Small intestine (tissue), 7 donors: Measurements from ENCODE around the gene ATP1A1. TPM values are rescaled to one million over a fixed set of nuclear protein-coding genes. Genes with fewer than 3 reads are reported as not detected.

Source experiments
- DNase-seq, 2 donors: peaks; one replicate each; pipeline versions ENCODE4 v3.0.0 to v3.0.0-alpha.2; 2013
- FAIRE-seq: peaks from 2 replicates; lab custom pipeline; 2012; peaks lifted over from hg19 to GRCh38; lab: Jason Lieb, UNC
- H3K27ac ChIP-seq, 3 donors: one replicate each; pipeline ENCODE4 v1.5.1; 2013; ENCODE audit warnings: low read length in 2 of 3, mild to moderate bottlenecking in 2 of 3, control low read depth in 1 of 3, inconsistent platforms in 1 of 3, low read depth in 1 of 3, moderate library complexity in 1 of 3
- H3K27me3 ChIP-seq, 3 donors: one replicate each; pipeline ENCODE4 v1.6.1; 2013; ENCODE audit warnings: low read length in 3 of 3, inconsistent platforms in 1 of 3; ENCODE audit not compliant: control insufficient read depth in 3 of 3, insufficient read depth in 3 of 3
- H3K36me3 ChIP-seq, 3 donors: one replicate each; pipeline ENCODE4 v1.6.1; 2013; ENCODE audit warnings: low read length in 3 of 3, inconsistent platforms in 1 of 3, low read depth in 1 of 3, mild to moderate bottlenecking in 1 of 3, moderate library complexity in 1 of 3; ENCODE audit not compliant: control insufficient read depth in 3 of 3, insufficient read depth in 2 of 3
- H3K4me1 ChIP-seq, 3 donors: one replicate each; pipeline ENCODE4 v1.6.1; 2013; ENCODE audit warnings: low read length in 2 of 3, inconsistent platforms in 1 of 3, low read depth in 1 of 3, mild to moderate bottlenecking in 1 of 3, moderate library complexity in 1 of 3; ENCODE audit not compliant: control insufficient read depth in 3 of 3, insufficient read depth in 2 of 3
- H3K4me3 ChIP-seq, 3 donors: one replicate each; pipeline ENCODE4 v1.5.1; 2013; ENCODE audit warnings: low read length in 3 of 3, control low read depth in 1 of 3, inconsistent platforms in 1 of 3, low read depth in 1 of 3, mild to moderate bottlenecking in 1 of 3, moderate library complexity in 1 of 3
- H3K9me3 ChIP-seq, 2 donors: one replicate each; pipeline ENCODE4 v1.6.1; 2013; ENCODE audit warnings: low read depth in 1 of 2, low read length in 1 of 2; ENCODE audit not compliant: control insufficient read depth in 2 of 2, insufficient read depth in 1 of 2
- WGBS, 3 donors: extraction: QIAGEN DNeasy Blood & Tissue Kit; methylation state at CpG; one replicate each; pipeline ENCODE4 v1.1.7; 2013; 5-methylcytosine and 5-hydroxymethylcytosine counted together
- polyA plus RNA-seq, 4 donors: library from polyadenylated mRNA; stranded (reverse) in 3 of 4; unstranded in 1 of 4; fragments of 200-250 nt in 3 of 4; fragments of 120-200 nt in 1 of 4; gene quantifications; one replicate each; pipeline versions ENCODE4 v1.2.1 to v1.2.3, GENCODE V29; 2013
- donor health status: healthy with polysubstance abuse.
- donor health status: control.
- donor health status: control.
- donor health status: Bipolar disorder and iron deficiency.
- donor health status: healthy.

The ATP1A1 gene
- polyA plus RNA-seq, 4 donors = 921 to 1,048 (median 1,035) TPM

DNA sequence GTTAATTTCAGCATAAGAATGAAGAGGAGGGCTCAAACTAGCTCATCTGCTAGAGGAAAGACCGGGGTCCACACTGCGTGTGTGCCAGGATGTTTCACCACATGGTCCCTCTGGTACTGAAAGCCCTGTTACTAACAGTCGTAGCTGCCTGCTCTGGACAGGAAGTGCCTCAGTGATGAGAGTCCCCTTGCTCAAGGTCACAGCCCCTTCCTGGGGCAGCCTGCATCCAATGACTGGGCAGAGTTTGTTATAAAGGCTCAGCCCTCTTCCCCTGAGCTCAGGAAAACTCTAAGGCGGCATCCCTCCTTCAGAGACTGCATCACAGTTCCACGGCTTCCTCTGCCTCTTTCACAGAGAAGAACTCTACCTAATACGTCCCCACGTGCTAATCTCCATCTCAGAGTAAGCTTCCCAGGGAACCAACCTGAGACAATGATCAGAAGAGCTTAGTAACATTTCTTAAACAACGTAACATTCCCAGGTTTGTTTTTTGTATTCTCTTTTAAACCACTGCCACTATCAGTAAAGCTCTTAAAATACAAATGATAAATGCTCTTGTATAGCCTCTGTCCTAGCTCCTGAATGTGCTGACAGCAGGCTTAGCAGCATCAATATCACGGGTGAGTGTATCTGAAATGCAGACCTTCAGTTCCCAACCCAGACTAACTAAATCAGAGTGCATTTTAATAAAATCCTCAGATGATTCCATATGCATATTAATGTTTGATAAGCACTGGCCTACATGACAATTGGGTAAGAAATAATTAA lies 38.0 kb upstream of the ATP1A1 start:
- Histone ChIP-seq H3K27me3 (no peaks in the 10 kb centered on the region), H3K4me1 (peaks cover 13 to 73% (median 17%) of the 10 kb centered on the region in 3 donors), H3K36me3 (no peaks in the 10 kb centered on the region), H3K27ac (peak overlapping the region; percentile 1 to 68 (median 53)), H3K4me3 (peak overlapping the region in 1 of 3 donors; percentile 2), H3K9me3 (no peaks in the 10 kb centered on the region)
- no peak for DNase-seq
- WGBS, 3 donors = 61 to 72% (median 62%) methylated on average over 9 of the region's 9 CpGs
- no peak for FAIRE-seq

DNA sequence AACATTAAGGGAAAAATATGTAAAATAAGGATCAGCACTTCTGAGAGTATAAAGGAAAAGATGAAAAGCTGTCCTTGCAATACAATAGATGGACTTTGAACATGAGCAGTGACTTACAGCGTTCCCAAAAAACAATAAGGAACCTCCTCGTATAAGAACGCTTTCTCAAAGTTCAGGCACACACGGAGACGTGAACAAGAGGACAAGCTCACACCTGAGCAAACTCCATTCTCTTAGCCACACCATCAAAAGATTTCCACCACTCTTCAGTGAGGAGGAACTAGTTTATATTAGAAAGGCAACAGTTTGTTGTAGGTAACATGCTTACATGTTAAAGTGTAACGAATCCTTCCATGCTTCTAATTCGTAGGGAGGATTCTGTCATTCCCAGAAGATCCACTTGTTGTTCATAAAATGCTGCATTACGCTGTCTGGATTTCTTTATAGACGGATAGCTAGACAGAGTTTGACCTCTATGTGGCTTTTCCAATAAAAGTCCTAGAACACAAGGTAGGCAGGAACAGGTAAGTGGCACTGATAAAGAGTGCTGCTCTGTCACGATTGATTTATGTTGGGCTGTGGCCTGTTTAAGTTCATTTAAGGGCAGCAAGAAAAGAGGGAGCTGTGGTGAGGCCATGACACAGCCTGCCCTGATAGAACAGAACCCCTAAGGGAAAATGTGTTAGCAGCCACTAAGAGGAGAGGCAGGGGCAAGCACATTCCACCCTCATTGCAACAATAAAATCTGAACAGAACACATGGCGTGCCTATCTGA lies 37.0 kb upstream of the ATP1A1 start:
- Histone ChIP-seq H3K36me3 (no peaks in the 10 kb centered on the region), H3K27ac (peak overlapping the region; percentile 50 to 68 (median 53)), H3K4me3 (peak overlapping the region in 1 of 3 donors; percentile 2), H3K9me3 (no peaks in the 10 kb centered on the region), H3K27me3 (no peaks in the 10 kb centered on the region), H3K4me1 (peaks cover 13 to 63% (median 15%) of the 10 kb centered on the region in 3 donors)
- 25 to 73% (median 45%) methylated on average over 11 of the region's 11 CpGs for WGBS, 3 donors
- FAIRE-seq (no peak), DNase-seq (peak; percentile 62 to 87)

GRCh38 chr1:116337398-116337797 lies 35.6 kb upstream of the ATP1A1 start:
- no peaks in the 10 kb centered on the region for H3K9me3 ChIP-seq
- H3K4me3 ChIP-seq = no peak overlapping the region
- FAIRE-seq (no peak), DNase-seq (peak in 1 of 2 donors; percentile 72)
- H3K4me1 ChIP-seq = peaks cover 12 to 51% (median 15%) of the 10 kb centered on the region in 3 donors
- no peaks in the 10 kb centered on the region for H3K36me3 ChIP-seq
- WGBS, 3 donors = 48 to 80% (median 55%) methylated on average over 7 of the region's 7 CpGs
- H3K27me3 ChIP-seq = no peaks in the 10 kb centered on the region
- peak overlapping the region in 2 of 3 donors; percentile 53 to 68 for H3K27ac ChIP-seq

DNA sequence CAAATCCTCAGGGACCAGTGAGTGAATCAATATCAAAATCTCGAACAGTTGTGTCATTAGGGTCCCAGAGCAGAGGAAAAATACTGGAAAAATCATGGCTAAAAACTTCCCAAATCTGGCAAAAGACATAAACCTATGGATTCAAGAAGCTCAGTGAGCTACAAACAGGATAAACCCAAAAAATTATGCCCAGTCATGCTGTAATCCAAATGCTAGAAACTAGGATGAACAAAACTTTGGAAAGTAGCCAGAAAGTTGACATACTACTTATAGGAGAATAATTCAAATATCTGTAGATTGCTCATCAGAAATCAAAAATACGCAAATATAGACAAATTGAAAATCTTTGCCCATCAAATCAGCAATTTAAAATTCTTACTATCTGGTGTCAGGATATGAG lies 34.6 kb upstream of the ATP1A1 start:
- no peak overlapping the region for H3K4me3 ChIP-seq
- no peak overlapping the region for H3K27ac ChIP-seq
- no peaks in the 10 kb centered on the region for H3K36me3 ChIP-seq
- no peak for FAIRE-seq
- peaks cover 9 to 41% (median 13%) of the 10 kb centered on the region in 3 donors for H3K4me1 ChIP-seq
- 85 to 89% (median 89%) methylated on average over 2 of the region's 2 CpGs for WGBS, 3 donors
- H3K27me3 ChIP-seq = no peaks in the 10 kb centered on the region
- no peak for DNase-seq
- H3K9me3 ChIP-seq = no peaks in the 10 kb centered on the region

- FAIRE-seq (no peak), DNase-seq (no peak)
- Histone ChIP-seq H3K27ac (no peak overlapping the region), H3K27me3 (no peaks in the 10 kb centered on the region), H3K9me3 (no peaks in the 10 kb centered on the region), H3K4me3 (no peak overlapping the region), H3K36me3 (no peaks in the 10 kb centered on the region), H3K4me1 (peaks cover 0 to 18% (median 9%) of the 10 kb centered on the region in 3 donors)
- 87 to 91% (median 88%) methylated on average over 2 of the region's 2 CpGs for WGBS, 3 donors
These were observed 32.4 kb upstream of the ATP1A1 start for GRCh38 chr1:116340506-116341231.

DNA sequence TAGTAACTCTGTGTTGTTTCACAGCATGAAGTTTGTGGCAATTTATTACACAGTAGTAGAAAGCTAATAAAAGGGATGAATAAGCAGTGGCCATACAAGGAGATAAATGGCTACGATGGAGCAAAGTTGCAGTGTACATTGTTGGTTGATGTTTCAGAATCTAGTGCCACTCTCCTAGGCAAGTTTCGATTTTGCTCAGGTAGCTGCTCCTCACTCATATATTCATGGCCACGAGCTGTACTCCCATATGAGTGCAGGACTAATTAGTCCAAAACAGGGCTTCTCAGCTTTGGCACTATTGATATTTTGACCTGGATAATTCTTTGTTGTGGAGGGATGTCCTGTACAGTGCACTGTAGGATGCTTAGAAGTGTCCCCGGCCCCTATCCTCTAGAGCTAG lies 30.0 kb upstream of the ATP1A1 start:
- WGBS, 3 donors = 81 to 90% (median 85%) methylated on average over 4 of the region's 4 CpGs
- H3K36me3 ChIP-seq = no peaks in the 10 kb centered on the region
- H3K9me3 ChIP-seq = no peaks in the 10 kb centered on the region
- no peaks in the 10 kb centered on the region for H3K27me3 ChIP-seq
- FAIRE-seq (no peak), DNase-seq (no peak)
- no peaks in the 10 kb centered on the region for H3K4me1 ChIP-seq
- H3K27ac ChIP-seq = no peak overlapping the region
- H3K4me3 ChIP-seq = no peak overlapping the region

DNA sequence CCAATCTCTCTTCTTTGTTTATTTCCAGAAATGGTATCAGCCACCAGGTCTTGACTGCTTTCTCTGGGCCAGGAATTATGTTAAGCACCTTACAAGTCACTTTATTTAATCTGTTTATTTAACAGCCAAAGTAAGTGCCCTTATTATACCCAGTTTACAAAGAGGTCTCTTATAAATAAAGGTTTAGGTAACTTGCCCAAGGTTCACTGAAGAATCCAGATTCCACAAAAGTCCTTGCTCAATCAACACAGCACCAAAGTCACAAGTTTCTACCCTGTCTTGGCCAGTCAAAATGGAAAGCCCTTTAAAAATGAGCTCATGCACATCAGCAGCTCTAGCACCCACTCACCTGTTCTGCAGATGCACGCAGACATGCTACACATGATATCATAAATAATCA lies 28.0 kb upstream of the ATP1A1 start:
- H3K9me3 ChIP-seq = no peaks in the 10 kb centered on the region
- H3K36me3 ChIP-seq = no peaks in the 10 kb centered on the region
- 66 to 88% (median 88%) methylated on average over 1 of the region's 1 CpG for WGBS, 3 donors
- DNase-seq = no peak
- FAIRE-seq = no peak
- H3K4me1 ChIP-seq = no peaks in the 10 kb centered on the region
- H3K27me3 ChIP-seq = no peaks in the 10 kb centered on the region
- H3K4me3 ChIP-seq = no peak overlapping the region
- no peak overlapping the region for H3K27ac ChIP-seq

DNA sequence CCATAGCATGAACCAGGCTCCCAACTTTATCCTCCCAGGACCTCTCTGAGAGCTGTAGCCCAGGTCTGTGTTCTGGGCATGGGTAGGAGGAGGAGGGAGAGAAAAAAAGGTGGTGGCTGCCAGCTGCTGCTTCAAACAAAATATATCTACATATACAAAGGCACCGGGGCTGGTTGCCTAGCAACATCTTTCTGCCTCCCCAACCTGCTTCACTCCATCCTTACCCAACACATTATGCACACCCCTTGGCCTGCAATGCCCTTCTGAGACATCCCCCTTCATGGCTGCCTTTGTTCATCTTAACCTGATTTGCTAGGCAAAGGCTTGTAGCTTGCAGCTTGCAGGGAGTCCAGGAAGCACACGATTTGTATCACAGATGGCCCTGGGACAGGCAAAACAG lies 27.2 kb upstream of the ATP1A1 start:
- Histone ChIP-seq H3K27ac (no peak overlapping the region), H3K4me3 (no peak overlapping the region), H3K27me3 (no peaks in the 10 kb centered on the region), H3K36me3 (no peaks in the 10 kb centered on the region), H3K9me3 (no peaks in the 10 kb centered on the region), H3K4me1 (no peaks in the 10 kb centered on the region)
- DNase-seq (no peak), FAIRE-seq (no peak)
- WGBS, 3 donors = 10 to 20% (median 16%) methylated on average over 2 of the region's 2 CpGs
